ENCODE measurements around the gene ADAMTSL2.

ADAMTSL2 gene

DNA sequence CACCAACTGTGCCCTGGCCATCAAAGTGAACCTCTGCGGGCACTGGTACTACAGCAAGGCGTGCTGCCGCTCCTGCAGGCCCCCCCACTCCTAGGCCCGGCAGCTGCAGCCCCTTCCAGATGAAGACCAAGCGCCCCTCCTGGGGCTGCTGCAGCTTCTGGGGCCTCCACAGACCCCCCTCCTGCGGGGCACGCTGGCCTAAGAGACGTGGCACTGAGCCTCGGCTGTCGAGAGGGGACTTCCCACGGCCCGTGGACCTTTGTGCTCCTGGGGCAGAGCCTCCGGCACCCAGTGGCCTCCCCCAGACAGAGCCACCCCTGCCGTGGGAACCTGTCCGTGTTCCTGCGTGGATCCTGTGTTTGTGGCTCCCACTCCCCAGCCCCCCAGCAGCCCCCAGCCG is 40.3 kb downstream of the ADAMTSL2 start:
- H3K27ac ChIP-seq = no peak overlapping the region
- TF ChIP-seq ZFX (IDR thresholded peaks at IDR 0.05) = no peak
- TF ChIP-seq, protein P1, sequence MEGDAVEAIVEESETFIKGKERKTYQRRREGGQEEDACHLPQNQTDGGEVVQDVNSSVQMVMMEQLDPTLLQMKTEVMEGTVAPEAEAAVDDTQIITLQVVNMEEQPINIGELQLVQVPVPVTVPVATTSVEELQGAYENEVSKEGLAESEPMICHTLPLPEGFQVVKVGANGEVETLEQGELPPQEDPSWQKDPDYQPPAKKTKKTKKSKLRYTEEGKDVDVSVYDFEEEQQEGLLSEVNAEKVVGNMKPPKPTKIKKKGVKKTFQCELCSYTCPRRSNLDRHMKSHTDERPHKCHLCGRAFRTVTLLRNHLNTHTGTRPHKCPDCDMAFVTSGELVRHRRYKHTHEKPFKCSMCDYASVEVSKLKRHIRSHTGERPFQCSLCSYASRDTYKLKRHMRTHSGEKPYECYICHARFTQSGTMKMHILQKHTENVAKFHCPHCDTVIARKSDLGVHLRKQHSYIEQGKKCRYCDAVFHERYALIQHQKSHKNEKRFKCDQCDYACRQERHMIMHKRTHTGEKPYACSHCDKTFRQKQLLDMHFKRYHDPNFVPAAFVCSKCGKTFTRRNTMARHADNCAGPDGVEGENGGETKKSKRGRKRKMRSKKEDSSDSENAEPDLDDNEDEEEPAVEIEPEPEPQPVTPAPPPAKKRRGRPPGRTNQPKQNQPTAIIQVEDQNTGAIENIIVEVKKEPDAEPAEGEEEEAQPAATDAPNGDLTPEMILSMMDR (conservative IDR thresholded peaks at IDR 0.05) = no peak

DNA sequence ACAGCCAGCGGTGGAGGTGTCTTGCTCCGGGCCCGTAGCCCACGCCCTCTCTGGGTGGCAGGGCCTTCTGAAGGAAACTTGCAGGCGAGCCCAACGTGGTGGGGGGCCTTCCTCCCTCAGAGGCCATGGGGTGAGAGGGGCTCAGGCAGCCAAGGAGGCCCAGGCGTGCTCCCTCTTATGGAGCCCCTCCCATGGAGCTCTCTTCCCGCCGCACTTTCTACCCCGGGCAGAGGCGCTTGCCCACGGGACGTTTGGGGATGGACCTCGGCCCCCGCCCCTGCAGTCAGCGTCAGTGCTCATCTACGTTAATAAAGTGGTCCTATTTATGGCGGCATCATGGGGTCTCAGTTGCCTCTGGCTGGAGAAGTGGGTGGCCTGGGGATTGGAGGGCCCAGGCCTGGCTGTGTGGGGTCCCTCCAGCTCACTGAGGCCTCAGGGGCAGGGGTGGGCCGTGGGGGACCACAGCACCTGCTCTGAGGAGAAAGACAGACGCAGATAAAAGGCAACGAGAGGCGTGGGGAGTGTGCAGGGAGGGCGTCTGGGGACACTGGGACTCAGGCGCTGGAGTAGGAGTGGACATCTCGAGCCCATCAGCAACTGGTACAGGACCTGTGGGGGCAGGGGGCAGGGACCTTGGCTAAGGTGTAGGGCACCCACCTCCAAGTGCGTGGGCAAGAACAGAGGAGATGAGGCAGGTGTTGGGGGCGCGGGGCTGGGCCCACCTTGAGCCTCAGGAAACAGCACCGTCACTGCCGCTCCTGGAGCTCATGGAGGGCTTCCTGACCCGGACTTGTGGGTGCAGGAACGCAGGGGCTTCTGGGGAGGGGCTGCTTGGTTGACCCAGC is 40.9 kb downstream of the ADAMTSL2 start:
- no peak overlapping the region for H3K27ac ChIP-seq
- TF ChIP-seq ZFX (IDR thresholded peaks at IDR 0.05) = no peak
- TF ChIP-seq, protein P1 (conservative IDR thresholded peaks at IDR 0.05) = no peak

DNA sequence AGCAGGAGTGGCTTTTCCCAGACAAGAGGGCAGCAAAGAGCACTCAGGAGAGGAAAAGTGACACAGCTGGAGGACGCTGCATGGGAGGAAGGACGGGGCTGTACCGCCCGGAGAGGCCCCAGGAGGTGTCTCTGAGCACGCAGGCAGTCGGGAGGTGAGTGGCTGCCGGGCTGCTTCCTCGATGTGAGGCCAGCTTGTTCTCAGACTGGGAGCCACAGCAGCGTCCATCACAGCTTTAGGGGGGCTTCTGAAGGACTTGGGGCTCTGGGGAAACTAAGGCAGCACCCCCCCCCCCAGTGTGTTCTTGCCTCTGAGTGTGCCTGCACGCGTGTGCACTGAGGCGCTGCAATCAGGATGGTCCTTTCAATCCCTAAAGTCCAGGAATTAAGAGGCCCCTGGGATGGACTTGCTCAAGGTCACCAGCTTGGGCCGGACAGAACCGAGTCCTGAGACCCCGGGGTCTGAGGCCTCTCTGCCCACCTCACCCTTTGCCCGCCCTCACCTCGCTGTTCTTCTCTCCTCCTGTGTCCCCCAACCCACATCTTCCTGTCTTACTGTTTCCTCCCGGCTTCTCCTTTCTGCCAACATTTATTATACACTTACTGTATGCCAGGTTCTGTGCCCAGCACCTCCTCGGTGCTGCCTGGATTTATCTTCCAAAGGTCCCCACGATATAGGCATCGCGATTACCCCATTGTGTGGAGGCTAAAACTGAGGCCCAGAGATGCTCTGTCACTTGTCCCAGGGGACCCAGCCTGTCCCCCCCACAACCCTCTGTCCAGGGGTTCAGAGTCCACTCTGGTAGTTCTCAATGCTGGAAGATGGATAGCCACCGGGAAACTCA is 41.7 kb downstream of the ADAMTSL2 start:
- H3K27ac ChIP-seq = no peak overlapping the region
- TF ChIP-seq ZFX (IDR thresholded peaks at IDR 0.05) = no peak
- TF ChIP-seq, protein P1 (conservative IDR thresholded peaks at IDR 0.05) = no peak

DNA sequence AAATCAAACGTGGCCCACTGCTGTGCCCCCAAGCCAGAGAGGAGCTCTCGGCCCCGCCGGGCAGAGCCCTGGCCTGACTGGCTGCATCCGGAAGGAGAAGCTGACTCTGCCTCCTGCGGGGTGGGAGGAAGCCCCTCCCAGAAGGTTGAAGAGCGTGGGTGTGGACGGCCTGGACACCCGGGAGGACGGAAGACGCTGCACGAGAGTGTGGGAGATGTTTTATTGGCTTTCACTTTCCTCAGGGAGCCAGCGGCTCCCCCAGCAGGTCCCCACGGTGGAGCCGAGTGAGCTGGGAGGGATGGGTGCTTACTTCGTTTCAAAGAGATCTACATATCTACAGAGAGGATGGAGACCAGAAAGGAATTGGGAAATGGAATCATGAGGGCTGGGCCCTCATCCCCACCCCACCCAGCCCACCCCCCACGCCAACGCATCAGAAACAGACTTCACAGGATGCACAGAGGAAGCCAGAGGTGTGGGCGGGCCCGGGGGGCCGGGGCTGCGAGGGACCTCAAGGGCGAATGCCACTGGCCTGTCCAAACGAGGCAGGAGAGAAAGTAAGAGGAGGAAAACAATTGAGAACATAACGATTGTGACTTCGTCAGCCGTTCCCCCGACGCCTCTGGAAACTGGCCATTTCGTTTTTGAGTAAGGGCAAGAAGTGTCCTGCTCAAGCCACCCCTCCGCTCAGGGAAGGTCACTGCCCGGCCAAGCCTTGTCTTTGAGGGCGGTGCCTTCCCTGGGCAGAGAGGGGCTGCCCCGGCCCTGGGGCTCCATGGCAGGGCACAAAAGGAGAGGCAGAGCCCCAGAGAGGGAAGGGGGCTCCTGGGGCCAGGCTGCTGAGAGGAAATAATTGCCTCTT is 42.6 kb downstream of the ADAMTSL2 start:
- no peak for TF ChIP-seq ZFX (IDR thresholded peaks at IDR 0.05)
- TF ChIP-seq, protein P1 (conservative IDR thresholded peaks at IDR 0.05) = no peak
- no peak overlapping the region for H3K27ac ChIP-seq

DNA sequence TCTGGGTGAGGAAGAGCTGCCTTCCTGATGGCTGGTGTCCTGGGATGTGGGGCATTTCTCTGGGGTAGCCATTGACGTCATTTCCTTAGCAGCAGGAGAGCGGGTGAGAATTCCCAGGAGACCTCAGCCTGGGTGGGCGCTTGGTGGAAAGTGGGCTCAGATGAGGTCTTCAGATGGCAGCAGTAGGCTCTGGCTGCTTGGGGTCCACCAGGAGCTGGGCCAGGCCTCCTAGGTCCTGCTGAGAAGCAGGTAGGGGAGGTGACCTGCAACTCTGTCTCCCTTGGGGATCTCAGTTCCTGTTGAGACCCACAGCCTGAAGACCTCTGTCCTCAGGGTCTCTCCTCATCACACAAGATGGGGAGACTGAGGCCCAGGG is 43.2 kb downstream of the ADAMTSL2 start:
- no peak overlapping the region for H3K27ac ChIP-seq
- TF ChIP-seq ZFX (IDR thresholded peaks at IDR 0.05) = no peak
- TF ChIP-seq, protein P1 (conservative IDR thresholded peaks at IDR 0.05) = no peak

DNA sequence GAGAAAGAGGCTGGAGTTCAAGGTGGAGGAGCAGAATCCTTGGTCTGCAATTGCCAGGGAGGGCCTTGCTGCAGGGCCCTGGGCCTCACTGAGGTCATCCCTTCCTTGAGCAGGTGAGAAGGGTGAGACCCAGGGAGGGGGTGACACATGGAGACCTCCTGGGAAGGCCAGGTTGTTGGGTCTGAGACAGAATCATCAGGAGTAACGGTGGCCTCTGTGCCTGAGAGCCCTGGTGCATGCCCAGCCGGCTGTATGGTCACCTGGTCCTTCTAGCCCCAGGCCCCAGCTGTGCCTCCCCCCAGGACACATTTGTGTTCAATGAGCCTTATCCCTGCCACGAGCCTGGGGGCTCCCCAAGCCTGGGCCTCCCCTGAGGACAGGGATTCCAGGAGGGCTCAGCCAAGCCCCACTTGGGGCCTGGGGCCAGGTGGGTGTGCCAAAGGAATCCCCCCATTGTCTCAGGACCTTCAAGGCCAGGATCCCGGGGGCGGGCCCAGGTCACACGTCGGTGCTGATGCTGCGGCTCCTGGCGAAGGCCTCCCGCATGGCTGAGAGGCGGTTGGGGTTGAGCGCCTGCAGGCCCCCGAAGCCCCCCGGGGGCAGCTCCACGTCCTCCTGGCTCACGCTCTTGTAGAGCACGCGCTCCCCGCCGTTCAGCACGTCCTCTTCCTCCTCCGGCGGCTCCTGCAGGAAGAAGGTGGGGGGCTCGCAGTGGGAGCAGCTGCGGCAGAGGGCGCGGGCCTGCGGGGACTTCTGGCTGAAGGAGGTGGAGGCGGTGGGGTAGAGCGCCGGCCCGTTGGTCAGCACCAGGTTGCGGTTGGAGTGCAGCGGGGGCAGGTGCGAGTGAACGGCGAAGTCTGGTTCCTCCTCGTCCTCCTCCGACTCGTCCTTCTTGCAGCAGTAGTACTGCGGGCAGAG is 44.3 kb downstream of the ADAMTSL2 start:
- TF ChIP-seq, protein P1 (conservative IDR thresholded peaks at IDR 0.05) = no peak
- no peak for TF ChIP-seq ZFX (IDR thresholded peaks at IDR 0.05)
- no peak overlapping the region for H3K27ac ChIP-seq
